HG03520 (cell line): ENCODE data around the gene SHD.
"Not testable (repeated sequence)": the region's sequence is repeated elsewhere in the genome, so short reads cannot be mapped to it uniquely, and the experiment has no call there.

ENCODE experiments used
- ATAC-seq: cut with Tn5 transposase; IDR thresholded peaks from one replicate; pipeline ENCODE4 v1.9.1; 2021; ENCODE audit warnings: mild to moderate bottlenecking, moderate library complexity; ENCODE audit not compliant: unreplicated experiment

Gene SHD

GRCh38 chr19:4266253-4267000 lies 12.6 kb upstream of the SHD start:
- ATAC-seq = no peak

DNA sequence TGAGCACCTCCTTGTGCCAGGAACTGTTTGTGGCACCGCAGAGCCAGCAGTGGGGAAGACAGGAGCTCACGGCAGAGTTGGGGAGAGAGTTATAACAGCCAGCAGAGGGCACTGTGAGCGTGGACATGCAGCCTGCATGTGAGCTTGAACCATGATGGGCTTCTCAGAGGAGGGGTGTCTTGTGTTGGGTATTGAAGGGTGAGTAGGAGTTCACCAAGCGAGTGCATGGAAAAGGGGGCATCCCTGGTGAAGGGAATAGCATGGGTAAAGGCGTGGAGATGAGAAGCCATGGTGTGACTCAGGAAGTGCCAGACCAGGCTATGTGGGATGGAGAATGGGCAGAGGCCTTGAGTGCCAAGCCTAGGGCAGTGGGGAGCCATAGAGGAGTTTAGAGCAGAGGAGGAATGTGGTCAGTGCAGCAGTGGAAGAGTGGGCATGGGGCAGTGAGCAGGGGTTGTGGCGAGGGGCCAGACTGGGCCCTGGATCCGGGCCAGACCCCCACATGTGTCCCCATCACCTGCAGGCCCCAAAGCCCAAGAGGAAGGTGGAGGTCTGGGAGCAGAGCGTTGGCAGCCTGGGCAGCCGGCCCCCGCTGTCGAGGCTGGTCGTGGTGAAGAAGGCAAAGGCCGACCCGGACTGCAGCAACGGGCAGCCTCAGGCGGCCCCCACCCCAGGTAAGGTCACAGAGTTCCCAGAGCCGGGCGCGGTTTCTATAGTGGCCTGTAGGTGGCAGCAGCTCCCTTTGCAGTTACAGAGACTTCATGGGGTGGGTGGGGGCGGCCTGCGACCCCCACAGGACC lies 11.8 kb upstream of the SHD start:
- ATAC-seq = no peak

GRCh38 chr19:4267901-4268815 lies 10.9 kb upstream of the SHD start:
- ATAC-seq = no peak

- no peak for ATAC-seq
These were observed 10.1 kb upstream of the SHD start for GRCh38 chr19:4268816-4269430.

- ATAC-seq = no peak
These were observed 6.2 kb upstream of the SHD start for GRCh38 chr19:4272894-4273293.

DNA sequence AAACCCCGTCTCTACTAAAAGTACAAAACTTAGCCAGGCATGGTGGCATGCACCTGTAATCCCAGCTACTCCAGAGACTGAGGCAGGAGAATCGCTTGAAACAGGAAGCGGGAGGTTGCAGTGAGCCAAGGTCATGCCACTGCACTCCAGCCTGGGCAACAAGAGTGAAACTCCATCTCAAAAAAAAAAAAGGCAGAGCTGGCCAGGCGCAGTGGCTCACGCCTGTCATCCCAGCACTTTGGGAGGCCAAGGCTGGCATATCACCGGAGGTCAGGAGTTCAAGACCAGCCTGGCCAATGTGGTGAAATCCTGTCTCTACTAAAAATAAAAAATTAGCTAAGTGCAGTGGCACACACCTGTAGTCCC lies 4.8 kb upstream of the SHD start:
- not testable (repeated sequence) for ATAC-seq

DNA sequence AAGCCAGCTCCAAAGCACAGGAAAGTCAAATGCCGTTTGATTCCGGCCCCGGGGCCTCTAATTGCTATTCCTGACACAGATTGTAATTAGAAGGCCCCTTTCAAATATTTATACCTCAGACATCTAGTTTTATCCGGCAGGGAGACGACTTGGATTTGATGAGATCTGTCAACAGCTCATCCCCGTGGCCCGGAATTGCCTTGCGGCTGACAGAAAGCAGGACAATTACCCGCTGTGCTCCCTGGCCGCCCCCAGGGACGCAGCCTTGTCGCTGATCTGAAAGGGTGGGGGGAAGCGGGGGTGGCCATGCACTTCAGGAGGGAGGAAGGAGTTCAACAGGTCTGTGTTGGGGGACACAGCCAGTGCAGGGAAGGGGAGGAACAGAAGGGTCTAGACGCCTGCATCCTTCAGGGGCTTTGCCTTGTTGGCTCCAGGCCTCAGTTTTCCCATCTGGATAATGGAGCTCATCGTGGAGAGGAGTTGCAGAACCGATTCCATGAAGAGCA lies 1.8 kb upstream of the SHD start:
- no peak for ATAC-seq

DNA sequence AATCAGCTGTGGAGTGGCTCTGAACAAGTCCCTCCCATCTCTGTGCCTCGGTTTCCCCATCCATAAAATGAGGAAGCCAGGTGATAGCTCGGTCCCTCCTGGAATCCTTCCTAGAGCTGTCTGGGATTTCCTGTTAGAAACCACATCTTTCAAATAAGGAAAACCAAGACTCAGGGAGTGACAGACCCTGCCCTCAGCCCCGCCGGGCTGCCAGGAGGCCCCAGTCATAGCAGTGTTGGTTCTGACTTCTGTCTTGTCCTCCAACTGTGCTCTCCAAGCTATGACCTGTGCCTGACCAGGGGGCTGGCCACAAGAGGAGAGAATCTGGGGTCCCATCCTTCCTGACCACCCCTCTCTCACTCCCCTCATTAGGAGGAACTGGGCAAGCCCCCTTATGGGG lies 1.1 kb upstream of the SHD start:
- ATAC-seq = no peak

DNA sequence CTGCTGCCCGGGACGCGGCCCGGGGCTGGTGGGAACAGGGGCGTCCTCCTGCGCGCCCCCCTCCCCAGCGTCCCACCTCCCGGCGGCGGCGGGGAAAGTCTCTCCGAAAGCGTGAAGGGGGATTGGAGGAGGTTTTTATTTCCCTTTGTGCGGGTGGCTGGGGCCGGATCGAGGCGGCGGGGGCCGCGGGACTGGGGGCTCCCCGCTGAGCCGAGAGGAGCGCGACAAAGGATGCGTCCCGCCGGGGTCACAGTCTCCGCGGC lies 132 bp downstream of the SHD start:
- ATAC-seq = no peak

DNA sequence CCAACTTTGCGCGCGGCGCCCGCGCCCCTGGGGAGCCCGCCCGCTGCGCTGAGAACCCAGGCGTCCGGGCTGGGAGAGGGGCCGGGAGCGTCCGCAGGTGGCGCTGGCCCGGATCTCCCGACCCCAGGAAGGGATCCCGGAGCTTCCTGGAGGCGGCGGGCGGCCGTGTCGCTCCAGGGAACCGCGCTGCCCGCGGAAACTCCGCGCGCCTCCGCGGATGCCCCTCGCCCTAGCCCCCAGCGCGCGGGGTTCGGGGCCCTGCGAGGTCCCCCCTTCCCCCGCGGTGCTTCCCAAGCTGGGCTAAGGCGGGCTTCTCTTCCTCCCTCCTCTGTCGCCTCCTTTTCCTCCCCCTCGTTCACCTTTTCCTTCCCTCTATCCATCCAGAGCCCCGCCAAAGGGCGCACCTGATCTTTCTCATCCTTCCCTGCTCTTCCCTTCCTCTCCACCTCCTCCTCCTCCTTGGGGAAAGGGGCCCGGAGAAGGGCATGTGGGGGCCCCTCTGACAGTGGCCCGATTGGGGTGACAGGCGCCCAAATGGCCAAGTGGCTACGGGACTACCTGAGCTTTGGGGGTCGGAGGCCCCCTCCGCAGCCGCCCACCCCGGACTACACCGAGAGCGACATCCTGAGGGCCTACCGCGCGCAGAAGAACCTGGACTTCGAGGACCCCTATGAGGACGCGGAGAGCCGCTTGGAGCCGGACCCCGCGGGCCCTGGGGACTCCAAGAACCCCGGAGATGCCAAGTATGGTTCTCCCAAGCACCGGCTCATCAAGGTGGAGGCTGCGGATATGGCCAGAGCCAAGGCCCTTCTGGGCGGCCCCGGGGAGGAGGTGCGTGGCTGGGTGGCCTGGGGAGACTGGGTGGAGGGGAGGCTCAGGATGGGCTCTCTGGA lies 710 bp downstream of the SHD start:
- no peak for ATAC-seq

DNA sequence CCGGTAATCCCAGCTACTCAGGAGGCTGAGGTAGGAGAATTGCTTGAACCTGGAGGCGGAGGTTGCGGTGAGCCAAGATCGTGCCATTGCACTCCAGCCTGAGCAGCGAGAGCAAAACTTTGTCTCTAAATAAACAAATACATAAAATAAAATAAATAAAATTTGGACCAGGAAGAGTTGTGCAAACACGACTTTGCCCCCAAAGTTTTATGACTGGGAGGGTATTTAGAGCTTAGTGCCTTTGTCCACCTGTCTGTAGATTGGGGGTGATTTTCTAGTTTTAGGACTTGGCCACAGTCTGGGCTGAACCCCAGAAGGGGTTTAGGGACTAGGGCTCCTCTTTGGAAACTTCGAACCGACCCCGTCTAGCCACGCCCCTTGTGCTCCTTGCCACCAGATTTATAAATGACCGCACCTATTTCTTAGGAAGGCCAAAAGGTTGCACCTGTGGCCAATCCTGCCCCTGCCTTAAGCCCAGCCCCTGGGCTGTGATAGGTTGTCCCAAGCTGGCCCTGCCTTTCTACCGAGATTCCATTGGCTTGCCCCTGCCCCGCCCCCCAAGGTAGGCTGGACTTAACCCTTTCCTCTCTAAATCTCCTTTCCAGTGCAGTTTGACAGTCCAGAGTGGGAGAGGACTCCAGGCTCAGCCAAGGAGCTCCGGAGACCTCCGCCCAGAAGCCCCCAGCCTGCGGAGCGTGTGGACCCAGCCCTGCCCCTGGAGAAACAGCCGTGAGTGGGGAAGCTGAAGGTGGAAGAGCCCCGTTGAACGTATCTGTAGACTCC lies 5.3 kb downstream of the SHD start:
- no peak for ATAC-seq

GRCh38 chr19:4284974-4285373 lies 5.9 kb downstream of the SHD start:
- ATAC-seq = no peak

DNA sequence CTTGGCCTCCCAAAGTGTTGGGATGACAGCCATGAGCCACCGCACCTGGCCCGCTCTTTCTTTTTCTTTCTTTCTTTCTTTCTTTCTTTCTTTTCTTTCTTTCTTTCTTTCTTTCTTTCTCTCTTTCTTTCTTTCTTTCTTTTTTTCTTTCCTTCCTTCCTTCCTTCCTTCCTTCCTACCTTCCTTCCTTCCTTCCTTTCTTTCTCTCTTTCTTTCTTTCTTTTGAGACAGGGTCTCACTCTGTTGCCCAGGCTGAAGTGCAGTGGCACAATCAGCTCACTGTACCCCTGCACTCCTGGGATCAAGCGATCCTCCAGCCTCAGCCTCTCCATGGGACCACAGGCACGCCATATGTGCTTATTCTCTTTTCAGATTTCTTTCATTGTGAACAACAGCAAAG lies 7.1 kb downstream of the SHD start:
- not testable (repeated sequence) for ATAC-seq

- ATAC-seq = no peak
These were observed 9.2 kb downstream of the SHD start for GRCh38 chr19:4288091-4288777.

DNA sequence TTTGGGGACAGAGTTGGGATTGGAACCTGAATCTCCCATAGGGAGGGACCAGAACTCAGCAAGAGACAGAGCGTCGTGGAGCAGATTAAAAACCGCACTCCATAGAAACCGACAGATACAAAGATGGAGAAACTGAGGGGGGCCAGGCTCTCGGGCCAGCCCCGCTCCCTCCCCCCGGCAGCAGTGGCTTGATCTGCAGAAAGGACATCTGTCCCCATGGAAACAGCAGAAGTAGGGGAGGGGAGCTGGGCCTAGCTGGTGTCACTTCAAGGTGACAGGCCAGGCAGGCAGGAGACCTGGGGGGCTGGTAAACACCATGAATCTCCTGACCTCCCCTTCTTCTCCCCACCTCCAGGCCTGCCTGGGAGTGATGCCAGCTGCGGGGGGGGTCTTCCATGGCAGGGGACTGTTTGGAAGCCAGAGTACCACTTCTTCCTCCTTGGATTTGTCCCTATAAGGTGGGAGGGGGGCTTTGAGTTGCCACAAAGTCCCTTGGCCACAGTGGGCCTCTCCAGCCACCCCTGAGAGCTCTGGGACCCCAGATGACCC lies 12.2 kb downstream of the SHD start:
- no peak for ATAC-seq

DNA sequence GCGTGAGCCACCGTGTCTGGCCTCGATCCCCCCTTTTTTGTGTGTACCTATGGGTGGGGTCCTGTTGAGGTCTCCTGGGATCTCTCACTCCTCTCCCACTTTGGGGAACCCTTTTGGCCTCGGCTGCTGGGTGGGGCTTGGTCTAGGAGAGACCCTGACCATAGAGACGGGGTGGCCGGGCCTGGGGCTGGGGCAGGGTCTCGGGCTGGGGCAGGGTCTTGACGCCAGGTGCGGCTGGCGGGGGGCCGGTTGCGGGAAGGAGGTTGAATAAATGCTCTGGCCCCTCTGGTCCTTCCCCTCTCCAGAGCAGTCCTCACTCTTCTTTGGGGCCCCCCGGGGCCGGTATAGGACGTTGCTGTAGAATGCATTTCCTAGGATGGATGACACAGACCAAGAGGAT lies 13.4 kb downstream of the SHD start:
- no peak for ATAC-seq

DNA sequence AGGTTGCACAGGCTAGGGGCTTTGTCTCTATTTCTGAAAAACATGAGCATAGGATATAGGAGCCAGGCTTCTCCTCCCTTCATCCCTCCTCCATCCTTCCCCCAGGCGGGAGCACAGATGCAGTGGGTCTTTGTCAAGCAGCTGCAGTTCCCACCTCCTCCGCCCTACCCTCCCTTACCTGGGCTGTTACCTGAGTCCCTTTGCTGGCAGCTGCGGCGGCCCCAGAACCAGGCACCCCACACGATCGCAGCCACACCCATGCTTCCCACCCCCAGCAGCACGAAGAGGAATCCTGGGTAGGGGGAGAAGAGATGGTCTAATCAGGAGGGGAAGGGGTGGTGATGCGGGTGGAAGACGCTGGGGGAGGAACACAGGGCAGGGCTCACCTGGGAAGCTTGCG lies 15.3 kb downstream of the SHD start:
- no peak for ATAC-seq

- ATAC-seq = no peak
These were observed 17.1 kb downstream of the SHD start for GRCh38 chr19:4295972-4296771.
